B cell (primary cell): ENCODE measurements around the gene TAS2R8. TPM values are rescaled to one million over a fixed set of nuclear protein-coding genes. Genes with fewer than 3 reads are reported as not detected.

Source experiments
- ATAC-seq: fragments of 200-7000 bp; cut with Tn5 transposase; one replicate; pipeline ENCODE4 v1.10.0; 2021; ENCODE audit warnings: low read depth, mild to moderate bottlenecking, moderate number of reproducible peaks, moderate library complexity
- CTCF ChIA-PET: fragments of 350-600 bp; sonication (Branson Sonifier 250); formaldehyde crosslinking; loops from one replicate; lab custom pipeline; 2021; ENCODE audit warnings: antibody characterized with exemption, inconsistent platforms; lab: Charles Lee
- POLR2A ChIA-PET: fragments of 350-600 bp; sonication (Branson Sonifier 250); formaldehyde crosslinking; loops from one replicate; lab custom pipeline; 2021; ENCODE audit warnings: antibody characterized with exemption; lab: Charles Lee
- DNase-seq: peaks from one replicate; pipeline ENCODE4 v3.0.0; 2013
- H2AFZ ChIP-seq: 2 replicates; pipeline ENCODE4 v1.6.1; 2012; ENCODE audit warnings: mild to moderate bottlenecking, low read depth, low read length; ENCODE audit not compliant: insufficient read depth, poor library complexity, severe bottlenecking
- H3K27ac ChIP-seq, 2 donors: 1 replicate in 1 of 2; 2 replicates in 1 of 2; pipeline ENCODE4 v1.5.1; 2012 to 2013; ENCODE audit warnings: low read length in 2 of 2, mild to moderate bottlenecking in 2 of 2, moderate library complexity in 1 of 2
- H3K27me3 ChIP-seq, 4 experiments: fragments of 200-600 bp in 1 of 4; sonication (generic) in 1 of 4; replicated peaks in 1 of 4; 1 replicate in 2 of 4; 2 replicates in 2 of 4; pipeline versions ENCODE4 v1.6.1 to v1.7.0; 2013 to 2016; ENCODE audit warnings: low read length in 3 of 4, mild to moderate bottlenecking in 2 of 4, mixed read lengths in 1 of 4, moderate library complexity in 1 of 4; ENCODE audit not compliant: insufficient read depth in 4 of 4, control insufficient read depth in 3 of 4; ENCODE audit errors: control extremely low read depth in 1 of 4
- H3K36me3 ChIP-seq, 2 experiments: replicated peaks in 1 of 2; 1 replicate in 1 of 2; 2 replicates in 1 of 2; pipeline versions ENCODE4 v1.6.1 to v1.7.1; 2013; ENCODE audit warnings: low read length in 1 of 2; ENCODE audit not compliant: insufficient read depth in 2 of 2, control insufficient read depth in 1 of 2; ENCODE audit errors: control extremely low read depth in 1 of 2, extremely low read depth in 1 of 2
- H3K4me1 ChIP-seq, 2 donors: fragments of 200-600 bp in 1 of 2; sonication (generic) in 1 of 2; 1 replicate in 1 of 2; 2 replicates in 1 of 2; pipeline versions ENCODE4 v1.5.1 to v1.6.1; 2013 to 2017; ENCODE audit warnings: low read length in 2 of 2; ENCODE audit not compliant: control insufficient read depth in 2 of 2, insufficient read depth in 2 of 2
- H3K4me2 ChIP-seq: replicated peaks from 2 replicates; pipeline ENCODE3; 2012; ENCODE audit warnings: mild to moderate bottlenecking, low read depth, low read length; ENCODE audit not compliant: poor library complexity, severe bottlenecking
- H3K4me3 ChIP-seq, 5 experiments: fragments of 200-600 bp in 1 of 5; sonication (generic) in 1 of 5; 1 replicate in 3 of 5; 2 replicates in 2 of 5; pipeline versions ENCODE4 v1.5.1 to v1.7.0; 2011 to 2016; ENCODE audit warnings: low read length in 4 of 5, mild to moderate bottlenecking in 4 of 5, low read depth in 2 of 5, control low read depth in 1 of 5, moderate library complexity in 1 of 5; ENCODE audit not compliant: insufficient read depth in 1 of 5; ENCODE audit errors: control extremely low read depth in 1 of 5, extremely low read depth in 1 of 5
- H3K79me2 ChIP-seq: fragments of 200-600 bp; sonication (generic); one replicate; pipeline ENCODE4 v1.6.0; 2016; ENCODE audit warnings: low read length; ENCODE audit not compliant: control insufficient read depth, insufficient read depth
- H3K9ac ChIP-seq: fragments of 200-600 bp; sonication (generic); 2 replicates; pipeline ENCODE4 v1.6.1; 2017; ENCODE audit warnings: mild to moderate bottlenecking, low read length, moderate library complexity
- H3K9me3 ChIP-seq, 3 donors: one replicate each; pipeline versions ENCODE4 v1.6.1 to v1.7.1; 2013; ENCODE audit warnings: low read length in 2 of 3; ENCODE audit not compliant: control insufficient read depth in 2 of 3, insufficient read depth in 1 of 3; ENCODE audit errors: control extremely low read depth in 1 of 3
- H4K20me1 ChIP-seq: 2 replicates; pipeline ENCODE4 v1.6.0; 2012; ENCODE audit warnings: mild to moderate bottlenecking, low read length; ENCODE audit not compliant: insufficient read depth, control insufficient read depth, poor library complexity, severe bottlenecking
- H3K27ac Mint-ChIP-seq: one replicate; pipeline ENCODE4 v1.8.0; 2021; ENCODE audit warnings: mixed read lengths
- H3K27me3 Mint-ChIP-seq: one replicate; pipeline ENCODE4 v1.8.0; 2021; ENCODE audit warnings: mixed read lengths
- H3K4me1 Mint-ChIP-seq: one replicate; pipeline ENCODE4 v1.8.0; 2021; ENCODE audit warnings: mixed read lengths
- H3K4me3 Mint-ChIP-seq: one replicate; pipeline ENCODE4 v1.8.0; 2021; ENCODE audit warnings: mixed read lengths
- H3K9me3 Mint-ChIP-seq: one replicate; pipeline ENCODE4 v1.8.0; 2022; ENCODE audit warnings: mixed read lengths; ENCODE audit not compliant: insufficient read depth
- EZH2 ChIP-seq: IDR thresholded peaks from 2 replicates; pipeline ENCODE4 v1.6.1; 2012; ENCODE audit warnings: borderline replicate concordance, low read depth, mild to moderate bottlenecking, moderate library complexity, low read length; ENCODE audit not compliant: insufficient read depth, poor library complexity, severe bottlenecking
- WGBS: methylation state at CpG from one replicate; pipeline ENCODE4 v1.1.5; 2013; ENCODE audit warnings: missing lambda C conversion rate; ENCODE audit not compliant: insufficient coverage; 5-methylcytosine and 5-hydroxymethylcytosine counted together
- intact Hi-C: fragments of 100-400 bp; cut with micrococcal nuclease; formaldehyde crosslinking; loops from one replicate; pipeline ENCODE4 v1.10.0; 2022
- polyA plus RNA-seq: library from polyadenylated mRNA; depleted of rRNA; stranded (reverse); fragments of >200 nt; gene quantifications from 2 replicates; pipeline ENCODE4 v1.2.3, GENCODE V29; 2012
- total RNA-seq, 2 donors: library from RNA; stranded (reverse); fragments of 120-200 nt in 1 of 2; gene quantifications; 1 replicate in 1 of 2; 2 replicates in 1 of 2; pipeline versions ENCODE4 v1.2.3 to v1.2.4, GENCODE V29; 2013 to 2022
- TF ChIP-seq, protein P1 (sequence below): fragments of 200-600 bp; IDR thresholded peaks from one replicate; pipeline ENCODE4 v1.8.0; 2022; ENCODE audit warnings: antibody characterized with exemption, mild to moderate bottlenecking

TAS2R8 gene
- total and polyA plus RNA-seq, 2 donors (not counting 1 experiment from before 2014, with no cell fraction given) = not detected

DNA sequence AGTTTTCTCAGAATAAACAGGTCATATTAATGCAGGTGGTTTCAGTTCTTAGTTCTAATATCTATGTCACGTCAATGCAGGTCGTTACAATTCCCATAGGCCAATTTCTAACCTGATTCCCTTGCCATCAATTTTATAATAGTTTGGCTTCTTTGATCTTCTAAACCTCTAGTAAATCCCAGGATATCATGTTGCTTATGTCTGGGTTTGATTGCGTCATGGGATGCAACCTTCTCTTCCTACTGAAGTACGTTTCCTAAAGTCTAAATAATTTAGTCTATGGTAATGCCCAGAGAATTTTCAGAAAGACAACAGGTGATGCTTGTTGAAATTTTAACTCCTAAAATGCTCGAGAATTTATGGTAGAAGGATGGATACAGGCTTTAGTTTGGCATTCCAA, 23.8 kb downstream of the TAS2R8 start:
- ChIA-PET CTCF (no interaction called here), POLR2A (no interaction called here)
- H3K27ac Mint-ChIP-seq = no peak overlapping the region
- H3K4me3 Mint-ChIP-seq = no peak overlapping the region
- no peaks in the 10 kb centered on the region for H3K4me1 ChIP-seq
- no peaks in the 10 kb centered on the region for H3K4me1 Mint-ChIP-seq
- H3K27me3 Mint-ChIP-seq = peaks cover 3% of the 10 kb centered on the region
- H3K79me2 ChIP-seq = no peaks in the 10 kb centered on the region
- no peak overlapping the region for H2AFZ ChIP-seq
- H3K4me2 ChIP-seq = no peak overlapping the region
- H3K36me3 ChIP-seq = no peaks in the 10 kb centered on the region
- H3K9ac ChIP-seq = no peak overlapping the region
- H3K4me3 ChIP-seq = no peak overlapping the region
- H3K27me3 ChIP-seq = no peaks in the 10 kb centered on the region
- whole genome bisulfite sequencing = no CpG with 5 or more reads among the region's 5 CpGs
- no peak for DNase-seq
- H4K20me1 ChIP-seq = no peaks in the 10 kb centered on the region
- H3K27ac ChIP-seq = no peak overlapping the region
- no peaks in the 10 kb centered on the region for H3K9me3 ChIP-seq
- no peak for TF ChIP-seq EZH2
- H3K9me3 Mint-ChIP-seq = no peaks in the 10 kb centered on the region
- no peak for ATAC-seq
- intact Hi-C loops = no loop called here

DNA sequence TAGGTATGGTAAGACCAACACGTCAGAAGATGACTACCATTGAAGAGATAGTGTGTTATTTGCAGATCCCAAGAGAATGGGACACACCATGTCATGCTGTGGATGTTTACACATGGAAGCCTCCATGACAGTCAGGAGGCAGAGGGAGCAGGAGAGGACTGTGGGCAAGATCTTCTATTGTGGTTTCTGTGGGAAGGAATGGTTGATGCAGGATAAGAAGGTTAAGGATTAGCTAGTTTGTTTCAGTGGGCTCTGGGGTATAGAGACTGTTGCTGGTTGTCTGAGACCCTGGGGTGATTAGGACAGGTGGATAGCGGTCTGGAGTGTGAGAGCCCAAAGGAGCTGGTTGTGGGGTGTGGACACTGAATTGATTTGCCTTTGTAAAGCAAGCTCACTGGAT, 28.0 kb downstream of the TAS2R8 start:
- intact Hi-C loops = no loop called here
- H3K4me2 ChIP-seq = no peak overlapping the region
- ChIA-PET CTCF (interaction anchor here (2.6 kb wide), 1 partner anchor 9 kb away, joined by 14 read pairs; no protein-coding TSS in a partner anchor), POLR2A (no interaction called here)
- no peaks in the 10 kb centered on the region for H3K9me3 ChIP-seq
- no peak overlapping the region for H3K4me3 ChIP-seq
- ATAC-seq (no peak), DNase-seq (no peak)
- peaks cover 0 to 2% (median 0%) of the 10 kb centered on the region in 4 experiments for H3K27me3 ChIP-seq
- H3K79me2 ChIP-seq = no peaks in the 10 kb centered on the region
- 89% methylated on average over 2 of the region's 2 CpGs for WGBS
- no peak overlapping the region for H3K4me3 Mint-ChIP-seq
- H3K27ac Mint-ChIP-seq = no peak overlapping the region
- no peaks in the 10 kb centered on the region for H3K4me1 Mint-ChIP-seq
- H4K20me1 ChIP-seq = no peaks in the 10 kb centered on the region
- no peaks in the 10 kb centered on the region for H3K36me3 ChIP-seq
- H3K4me1 ChIP-seq = no peaks in the 10 kb centered on the region
- H2AFZ ChIP-seq = no peak overlapping the region
- H3K9me3 Mint-ChIP-seq = no peaks in the 10 kb centered on the region
- H3K27ac ChIP-seq = no peak overlapping the region
- peaks cover 15% of the 10 kb centered on the region for H3K27me3 Mint-ChIP-seq
- H3K9ac ChIP-seq = no peak overlapping the region
- TF ChIP-seq, protein P1, sequence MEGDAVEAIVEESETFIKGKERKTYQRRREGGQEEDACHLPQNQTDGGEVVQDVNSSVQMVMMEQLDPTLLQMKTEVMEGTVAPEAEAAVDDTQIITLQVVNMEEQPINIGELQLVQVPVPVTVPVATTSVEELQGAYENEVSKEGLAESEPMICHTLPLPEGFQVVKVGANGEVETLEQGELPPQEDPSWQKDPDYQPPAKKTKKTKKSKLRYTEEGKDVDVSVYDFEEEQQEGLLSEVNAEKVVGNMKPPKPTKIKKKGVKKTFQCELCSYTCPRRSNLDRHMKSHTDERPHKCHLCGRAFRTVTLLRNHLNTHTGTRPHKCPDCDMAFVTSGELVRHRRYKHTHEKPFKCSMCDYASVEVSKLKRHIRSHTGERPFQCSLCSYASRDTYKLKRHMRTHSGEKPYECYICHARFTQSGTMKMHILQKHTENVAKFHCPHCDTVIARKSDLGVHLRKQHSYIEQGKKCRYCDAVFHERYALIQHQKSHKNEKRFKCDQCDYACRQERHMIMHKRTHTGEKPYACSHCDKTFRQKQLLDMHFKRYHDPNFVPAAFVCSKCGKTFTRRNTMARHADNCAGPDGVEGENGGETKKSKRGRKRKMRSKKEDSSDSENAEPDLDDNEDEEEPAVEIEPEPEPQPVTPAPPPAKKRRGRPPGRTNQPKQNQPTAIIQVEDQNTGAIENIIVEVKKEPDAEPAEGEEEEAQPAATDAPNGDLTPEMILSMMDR = no peak
- TF ChIP-seq EZH2 = no peak
